ENCODE data around the gene SAPCD2. TPM values are rescaled to one million over a fixed set of nuclear protein-coding genes. Genes with fewer than 3 reads are reported as not detected.

The SAPCD2 gene
- total RNA-seq, 1 experiment from 2014 or later = 30.6 TPM

DNA sequence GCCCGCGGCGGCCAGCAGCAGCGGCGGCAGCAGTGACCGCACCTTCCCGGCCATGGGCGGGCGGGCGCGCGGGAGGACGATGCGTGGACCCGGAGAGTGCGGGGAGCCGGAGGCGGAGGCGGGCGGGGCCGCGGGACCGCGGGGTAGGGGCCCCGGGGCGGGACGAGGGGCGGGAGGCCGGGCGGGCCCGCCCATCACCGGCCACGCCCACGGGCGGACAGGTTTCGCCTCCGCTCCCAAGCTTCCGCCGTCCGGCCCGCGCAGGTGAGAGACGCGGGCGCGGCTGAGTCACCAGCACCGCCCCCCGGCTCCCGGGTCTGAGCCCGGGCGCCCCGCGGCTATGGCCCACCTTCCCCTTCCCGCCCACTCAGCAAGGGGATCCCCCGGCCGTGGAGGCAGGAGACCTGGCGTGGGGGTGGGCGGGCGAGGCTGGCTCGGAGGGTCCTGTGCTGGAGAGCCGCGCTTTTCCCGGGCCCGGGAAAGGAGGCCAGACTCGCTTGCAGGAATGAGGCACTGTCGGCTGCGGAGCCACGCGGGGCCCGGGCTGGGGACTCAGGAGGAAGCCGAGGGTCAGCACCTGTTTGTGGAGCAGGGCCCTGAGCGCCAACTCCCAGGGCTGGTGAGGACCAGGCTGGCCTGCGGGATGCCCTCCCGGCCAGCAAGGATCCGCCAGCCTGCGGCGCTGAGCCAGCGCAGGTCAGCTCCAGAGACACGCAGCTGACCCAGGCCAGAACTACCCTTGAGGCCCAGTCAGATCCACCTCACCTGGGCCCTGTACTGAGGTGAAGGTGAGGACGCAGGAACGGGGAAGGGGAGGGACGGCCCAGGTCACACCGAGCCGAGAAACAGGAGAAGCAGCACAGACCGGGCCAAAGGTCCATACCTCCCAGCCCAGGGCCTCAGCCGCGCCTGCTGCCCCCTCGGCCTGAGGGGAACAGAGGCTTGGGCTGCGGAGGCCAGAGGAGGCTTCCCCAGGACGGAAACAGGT is 16.1 kb downstream of the SAPCD2 start, which contains the start of gene ENTPD2:
ENTPD2 (minus strand) TSS at position 118 of the 988 bp plus-strand sequence; CDS start at position 54, 64 bp downstream.
- H3K27me3 ChIP-seq (replicated peaks; ENCODE audit: insufficient read depth, low read depth, low read length, poor library complexity) = peaks cover 11% of the 10 kb centered on the region

DNA sequence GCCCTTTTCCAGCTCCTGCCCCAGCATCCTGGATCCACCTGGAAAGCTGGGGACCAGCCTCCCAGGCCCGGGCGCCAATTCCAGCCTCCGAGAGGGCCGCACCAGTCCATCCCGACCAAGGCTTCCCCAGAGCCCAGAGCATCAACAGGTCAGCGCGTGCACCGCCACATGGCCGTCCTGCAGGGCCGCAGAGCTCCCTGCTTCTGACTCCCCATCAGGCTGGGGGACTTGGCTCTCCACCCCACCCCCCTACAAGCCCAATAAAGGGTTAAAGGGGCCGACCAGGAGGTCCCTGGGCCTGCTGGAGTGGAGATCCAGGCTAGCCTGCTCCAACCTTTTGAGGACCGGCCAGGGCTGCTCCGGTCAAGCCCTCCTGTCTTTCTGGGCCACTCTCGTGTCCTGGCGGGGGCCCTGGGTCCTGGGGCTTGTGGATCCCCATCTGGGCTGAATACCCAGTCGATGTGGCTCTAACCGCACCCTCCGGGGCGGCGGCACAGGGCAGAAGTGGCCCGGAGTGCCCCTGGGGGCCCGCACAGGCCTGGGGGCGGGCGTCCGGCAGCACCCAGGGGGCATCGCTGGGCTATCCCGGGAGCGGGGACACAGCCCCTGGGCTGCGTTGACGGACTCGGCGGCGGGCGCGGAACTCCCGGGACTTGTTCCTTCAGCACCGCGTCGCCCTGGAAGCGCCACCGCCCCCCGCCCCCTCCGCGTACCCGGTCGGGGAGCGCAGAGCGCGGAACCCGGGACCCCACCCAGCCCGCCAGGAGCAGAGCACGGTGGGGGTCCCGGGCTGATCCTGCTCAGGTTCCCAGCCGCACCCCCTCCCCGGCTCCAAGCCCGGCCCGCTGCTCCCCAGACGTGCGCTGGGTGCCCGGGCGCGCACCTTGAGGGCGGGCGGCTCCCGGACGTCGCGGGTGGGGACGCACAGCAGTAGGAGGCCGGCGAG is 17.1 kb downstream of the SAPCD2 start:
- Histone ChIP-seq H3K27me3 (replicated peaks; ENCODE audit: insufficient read depth, low read depth, low read length, poor library complexity) (peaks cover 11% of the 10 kb centered on the region), H3K9me3 (ENCODE audit: low read depth, low read length, poor library complexity, severe bottlenecking) (no peaks in the 10 kb centered on the region), H3K4me1 (ENCODE audit: insufficient read depth, low read length, poor library complexity, severe bottlenecking) (peaks cover 4% of the 10 kb centered on the region), H3K27ac (ENCODE audit: low read depth, low read length, poor library complexity, severe bottlenecking) (no peak overlapping the region), H3K4me3 (ENCODE audit: low read depth, low read length, poor library complexity, severe bottlenecking) (peak overlapping the region; percentile 42), H3K36me3 (ENCODE audit: insufficient read depth, low read length, poor library complexity, severe bottlenecking) (no peaks in the 10 kb centered on the region)
- no TSS peak for BruUV-seq (replicated peaks)
- no peak for DNase-seq (ENCODE audit: low spot score)
- POLR2A ChIA-PET (ENCODE audit: low non-redundant PET) = no interaction called here
- TF ChIP-seq EZH2 (IDR thresholded peaks at IDR 0.05; ENCODE audit: borderline replicate concordance, low read depth, low read length, poor library complexity, severe bottlenecking) = no peak
- TF ChIP-seq, protein P1, sequence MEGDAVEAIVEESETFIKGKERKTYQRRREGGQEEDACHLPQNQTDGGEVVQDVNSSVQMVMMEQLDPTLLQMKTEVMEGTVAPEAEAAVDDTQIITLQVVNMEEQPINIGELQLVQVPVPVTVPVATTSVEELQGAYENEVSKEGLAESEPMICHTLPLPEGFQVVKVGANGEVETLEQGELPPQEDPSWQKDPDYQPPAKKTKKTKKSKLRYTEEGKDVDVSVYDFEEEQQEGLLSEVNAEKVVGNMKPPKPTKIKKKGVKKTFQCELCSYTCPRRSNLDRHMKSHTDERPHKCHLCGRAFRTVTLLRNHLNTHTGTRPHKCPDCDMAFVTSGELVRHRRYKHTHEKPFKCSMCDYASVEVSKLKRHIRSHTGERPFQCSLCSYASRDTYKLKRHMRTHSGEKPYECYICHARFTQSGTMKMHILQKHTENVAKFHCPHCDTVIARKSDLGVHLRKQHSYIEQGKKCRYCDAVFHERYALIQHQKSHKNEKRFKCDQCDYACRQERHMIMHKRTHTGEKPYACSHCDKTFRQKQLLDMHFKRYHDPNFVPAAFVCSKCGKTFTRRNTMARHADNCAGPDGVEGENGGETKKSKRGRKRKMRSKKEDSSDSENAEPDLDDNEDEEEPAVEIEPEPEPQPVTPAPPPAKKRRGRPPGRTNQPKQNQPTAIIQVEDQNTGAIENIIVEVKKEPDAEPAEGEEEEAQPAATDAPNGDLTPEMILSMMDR (conservative IDR thresholded peaks at IDR 0.05; ENCODE audit: low read depth, low read length) = no peak
- CTCF ChIA-PET = interaction anchor here (0.7 to 1.0 kb wide), 2 partner anchors 15 to 17 kb away, joined by 3 to 5 read pairs; partner anchors contain the start of gene SAPCD2
- intact Hi-C loops (cut with micrococcal nuclease; ENCODE audit: unreplicated experiment) = no loop called here

More for the DNA sequence above, 16.1 kb downstream of the SAPCD2 start, which contains the start of gene ENTPD2:
- ChIA-PET CTCF (interaction anchor here (1.0 kb wide), 1 partner anchor 10 kb away, joined by 3 read pairs; no protein-coding TSS in a partner anchor), POLR2A (ENCODE audit: low non-redundant PET) (no interaction called here)
- Histone ChIP-seq H3K36me3 (ENCODE audit: insufficient read depth, low read length, poor library complexity, severe bottlenecking) (no peaks in the 10 kb centered on the region), H3K9me3 (ENCODE audit: low read depth, low read length, poor library complexity, severe bottlenecking) (no peaks in the 10 kb centered on the region), H3K4me3 (ENCODE audit: low read depth, low read length, poor library complexity, severe bottlenecking) (peak within 1 kb of the TSS; percentile 42), H3K27ac (ENCODE audit: low read depth, low read length, poor library complexity, severe bottlenecking) (no peak within 1 kb of the TSS), H3K4me1 (ENCODE audit: insufficient read depth, low read length, poor library complexity, severe bottlenecking) (no peaks in the 10 kb centered on the region)
- TF ChIP-seq, protein P1 (conservative IDR thresholded peaks at IDR 0.05; ENCODE audit: low read depth, low read length) = no peak
- no peak for TF ChIP-seq EZH2 (IDR thresholded peaks at IDR 0.05; ENCODE audit: borderline replicate concordance, low read depth, low read length, poor library complexity, severe bottlenecking)
- intact Hi-C loops (cut with micrococcal nuclease; ENCODE audit: unreplicated experiment) = no loop called here
- no peak for DNase-seq (ENCODE audit: low spot score)
- BruUV-seq (replicated peaks) = no TSS peak

DNA sequence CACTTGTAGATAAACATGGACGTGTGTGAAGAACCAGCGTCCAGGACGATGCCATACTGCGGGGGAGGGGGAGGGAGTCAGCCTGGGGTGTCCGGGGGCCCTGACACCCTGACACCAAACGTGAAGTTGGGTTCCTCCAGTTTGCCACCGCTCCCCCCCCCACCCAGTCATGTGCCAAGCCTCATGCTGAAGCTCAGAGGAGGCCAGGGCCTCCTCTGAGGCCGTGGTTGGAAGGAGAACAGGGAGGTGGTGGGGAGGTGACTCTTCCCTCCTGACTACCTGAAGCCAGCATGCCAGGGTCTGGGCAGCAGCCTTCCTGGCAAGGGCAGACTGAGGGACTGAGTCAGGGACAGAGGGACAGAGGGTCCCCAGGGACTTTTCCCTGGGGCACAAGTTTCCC is 18.1 kb downstream of the SAPCD2 start:
- H3K27ac ChIP-seq (ENCODE audit: low read depth, low read length, poor library complexity, severe bottlenecking) = no peak overlapping the region
- peaks cover 4% of the 10 kb centered on the region for H3K4me1 ChIP-seq (ENCODE audit: insufficient read depth, low read length, poor library complexity, severe bottlenecking)
- intact Hi-C loops (cut with micrococcal nuclease; ENCODE audit: unreplicated experiment) = no loop called here
- DNase-seq (ENCODE audit: low spot score) = no peak
- no peak for TF ChIP-seq EZH2 (IDR thresholded peaks at IDR 0.05; ENCODE audit: borderline replicate concordance, low read depth, low read length, poor library complexity, severe bottlenecking)
- TF ChIP-seq, protein P1 (conservative IDR thresholded peaks at IDR 0.05; ENCODE audit: low read depth, low read length) = no peak
- BruUV-seq (replicated peaks) = no TSS peak
- CTCF ChIA-PET = interaction anchor here (0.7 to 1.0 kb wide), 2 partner anchors 16 to 18 kb away, joined by 3 to 5 read pairs; partner anchors contain the start of gene SAPCD2
- H3K27me3 ChIP-seq (replicated peaks; ENCODE audit: insufficient read depth, low read depth, low read length, poor library complexity) = peaks cover 11% of the 10 kb centered on the region
- POLR2A ChIA-PET (ENCODE audit: low non-redundant PET) = no interaction called here
- no peak overlapping the region for H3K4me3 ChIP-seq (ENCODE audit: low read depth, low read length, poor library complexity, severe bottlenecking)
- H3K9me3 ChIP-seq (ENCODE audit: low read depth, low read length, poor library complexity, severe bottlenecking) = no peaks in the 10 kb centered on the region
- no peaks in the 10 kb centered on the region for H3K36me3 ChIP-seq (ENCODE audit: insufficient read depth, low read length, poor library complexity, severe bottlenecking)
